ENCODE data around the gene SLC40A1.

DNA sequence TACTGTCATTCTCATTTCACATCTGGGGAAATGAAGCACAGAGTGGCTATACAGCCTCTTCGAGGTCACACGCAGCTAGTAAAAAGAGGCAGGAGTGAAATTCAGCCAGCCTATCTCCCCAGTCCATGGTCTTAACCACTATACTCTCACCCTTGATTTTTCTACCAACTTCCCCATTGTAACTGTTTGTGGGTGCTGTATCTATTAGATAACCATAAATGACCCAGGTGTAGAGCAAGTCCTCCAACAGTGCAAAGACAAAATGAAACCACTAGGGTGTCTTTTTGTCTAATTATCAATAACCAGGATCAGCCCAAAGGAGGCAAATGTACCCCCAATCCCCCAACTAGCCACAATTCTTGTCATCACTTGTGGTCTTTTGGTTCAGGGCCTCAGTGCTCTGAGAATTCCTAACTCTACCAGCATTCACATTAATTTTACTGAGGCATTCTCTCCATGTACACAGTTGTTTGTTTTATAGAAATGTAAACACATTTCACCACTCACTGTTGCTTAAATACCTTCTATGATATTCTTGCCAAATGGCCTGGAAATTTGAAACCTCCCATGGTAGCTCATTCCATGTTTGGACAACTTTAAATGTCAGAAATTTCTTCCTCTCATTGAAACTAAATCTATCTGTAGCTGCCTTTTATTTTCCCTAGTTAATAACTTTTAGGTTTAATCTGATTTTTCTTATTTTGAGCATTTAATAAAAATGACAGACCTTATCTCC lies 58.7 kb downstream of the SLC40A1 start:
- TF ChIP-seq, protein P1, sequence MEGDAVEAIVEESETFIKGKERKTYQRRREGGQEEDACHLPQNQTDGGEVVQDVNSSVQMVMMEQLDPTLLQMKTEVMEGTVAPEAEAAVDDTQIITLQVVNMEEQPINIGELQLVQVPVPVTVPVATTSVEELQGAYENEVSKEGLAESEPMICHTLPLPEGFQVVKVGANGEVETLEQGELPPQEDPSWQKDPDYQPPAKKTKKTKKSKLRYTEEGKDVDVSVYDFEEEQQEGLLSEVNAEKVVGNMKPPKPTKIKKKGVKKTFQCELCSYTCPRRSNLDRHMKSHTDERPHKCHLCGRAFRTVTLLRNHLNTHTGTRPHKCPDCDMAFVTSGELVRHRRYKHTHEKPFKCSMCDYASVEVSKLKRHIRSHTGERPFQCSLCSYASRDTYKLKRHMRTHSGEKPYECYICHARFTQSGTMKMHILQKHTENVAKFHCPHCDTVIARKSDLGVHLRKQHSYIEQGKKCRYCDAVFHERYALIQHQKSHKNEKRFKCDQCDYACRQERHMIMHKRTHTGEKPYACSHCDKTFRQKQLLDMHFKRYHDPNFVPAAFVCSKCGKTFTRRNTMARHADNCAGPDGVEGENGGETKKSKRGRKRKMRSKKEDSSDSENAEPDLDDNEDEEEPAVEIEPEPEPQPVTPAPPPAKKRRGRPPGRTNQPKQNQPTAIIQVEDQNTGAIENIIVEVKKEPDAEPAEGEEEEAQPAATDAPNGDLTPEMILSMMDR (conservative IDR thresholded peaks at IDR 0.05; ENCODE audit: low read depth, low read length): no peak
- TF ChIP-seq EZH2 (IDR thresholded peaks at IDR 0.05; ENCODE audit: low read length, unreplicated experiment): no peak

All from PC-3 (cell line).